HepG2 (cell line): ENCODE data around the gene ZNF324B. TPM values are rescaled to one million over a fixed set of nuclear protein-coding genes. Genes with fewer than 3 reads are reported as not detected.
A peak's percentile ranks its signal among the peaks of the same experiment; 100 is the strongest.

ENCODE experiments used
- CHD4 ChIP-seq: fragments of 200-600 bp; sonication (generic); IDR thresholded peaks from 2 replicates; pipeline ENCODE4 v1.7.0; 2017; ENCODE audit warnings: mild to moderate bottlenecking, low read length, borderline replicate concordance
- GATAD2A ChIP-seq: IDR thresholded peaks from 2 replicates; pipeline ENCODE4 v1.6.1; 2016
- GTF3A ChIP-seq: sonication (generic); formaldehyde crosslinking; conservative IDR thresholded peaks from 2 replicates; pipeline ENCODE4 v1.4.0; 2020; ENCODE audit warnings: mild to moderate bottlenecking, missing genetic modification reagents
- KDM5A ChIP-seq: fragments of 200-600 bp; sonication (generic); IDR thresholded peaks from 2 replicates; pipeline ENCODE4 v1.7.0; 2018; ENCODE audit warnings: antibody characterized with exemption, mild to moderate bottlenecking, low read length, borderline replicate concordance
- NCOA5 ChIP-seq: sonication (generic); formaldehyde crosslinking; IDR thresholded peaks from 2 replicates; pipeline ENCODE4 v1.4.0; 2020; ENCODE audit warnings: missing genetic modification reagents
- NR2F6 ChIP-seq, 2 experiments: IDR thresholded peaks; 2 replicates each; pipeline ENCODE4 v1.6.1; 2016; ENCODE audit warnings: antibody characterized with exemption in 1 of 2, mild to moderate bottlenecking in 1 of 2
- ONECUT2 ChIP-seq: sonication (generic); formaldehyde crosslinking; IDR thresholded peaks from 2 replicates; pipeline ENCODE4 v1.4.0; 2020; ENCODE audit warnings: missing genetic modification reagents
- RFX3 ChIP-seq: IDR thresholded peaks from 2 replicates; pipeline ENCODE4 v1.6.1; 2016; ENCODE audit warnings: missing biosample characterization, missing genetic modification reagents
- SSRP1 ChIP-seq: IDR thresholded peaks from 2 replicates; pipeline ENCODE4 v1.6.1; 2016; ENCODE audit warnings: control low read depth
- TAF1 ChIP-seq: sonication (generic); formaldehyde crosslinking; IDR thresholded peaks from 2 replicates; pipeline ENCODE4 v1.4.0; 2020; ENCODE audit warnings: missing genetic modification reagents
- ZBTB7A ChIP-seq: sonication (generic); formaldehyde crosslinking; IDR thresholded peaks from 2 replicates; pipeline ENCODE4 v1.8.0; 2022; ENCODE audit warnings: mild to moderate bottlenecking, missing genetic modification reagents
- ZMYM2 ChIP-seq: sonication (generic); formaldehyde crosslinking; IDR thresholded peaks from 2 replicates; pipeline ENCODE4 v1.8.0; 2022; ENCODE audit warnings: mild to moderate bottlenecking, missing genetic modification reagents
- ZSCAN12 ChIP-seq: sonication (generic); formaldehyde crosslinking; IDR thresholded peaks from 2 replicates; pipeline ENCODE4 v1.9.0; 2021; ENCODE audit warnings: mild to moderate bottlenecking, missing genetic modification reagents
- ZSCAN20 ChIP-seq: sonication (generic); formaldehyde crosslinking; IDR thresholded peaks from 2 replicates; pipeline ENCODE4 v1.4.0; 2020; ENCODE audit warnings: missing genetic modification reagents, mild to moderate bottlenecking, borderline replicate concordance
- polyA plus RNA-seq, 8 experiments: library from polyadenylated mRNA; depleted of rRNA in 3 of 8; stranded (reverse) in 7 of 8; unstranded in 1 of 8; fragments of >200 nt; fragmentation: Illumina TruSeq in 4 of 8; extraction: Trizol in 4 of 8; gene quantifications; 2 replicates each; pipeline versions ENCODE4 v1.2.1 to v1.2.3, GENCODE V29; 2011 to 2016; ENCODE audit warnings: low read depth in 4 of 8, missing spikeins in 1 of 8, mixed read lengths in 1 of 8; ENCODE audit not compliant: insufficient read depth in 1 of 8
- total RNA-seq, 5 experiments: library from RNA; depleted of rRNA; stranded (reverse); fragments of >200 nt; fragmentation: Illumina TruSeq; extraction: Trizol; gene quantifications; 2 replicates each; pipeline ENCODE4 v1.2.3, GENCODE V29; 2016; ENCODE audit warnings: low read depth in 1 of 5
- TF ChIP-seq, protein P1 (sequence below): IDR thresholded peaks from 2 replicates; pipeline ENCODE4 v1.6.1; 2016; ENCODE audit warnings: missing biosample characterization, missing genetic modification reagents, low read depth
- TF ChIP-seq, protein P2 (sequence below): sonication (generic); formaldehyde crosslinking; IDR thresholded peaks from 2 replicates; pipeline ENCODE4 v1.4.0; 2020; ENCODE audit warnings: mild to moderate bottlenecking, missing genetic modification reagents
- TF ChIP-seq, protein P3 (sequence below): IDR thresholded peaks from 2 replicates; pipeline ENCODE4 v1.6.1; 2016; ENCODE audit warnings: missing genetic modification reagents, missing compliant biosample characterization
- TF ChIP-seq, protein P4 (sequence below): sonication (generic); formaldehyde crosslinking; IDR thresholded peaks from 2 replicates; pipeline ENCODE4 v1.8.0; 2022; ENCODE audit warnings: mild to moderate bottlenecking, missing genetic modification reagents
- TF ChIP-seq, protein P5 (sequence below): sonication (generic); formaldehyde crosslinking; IDR thresholded peaks from 2 replicates; pipeline ENCODE4 v1.5.0; 2020; ENCODE audit warnings: missing genetic modification reagents
- TF ChIP-seq, protein P6 (sequence below): IDR thresholded peaks from 2 replicates; pipeline ENCODE4 v1.6.1; 2016; ENCODE audit warnings: low read depth, control low read depth
- TF ChIP-seq, protein P7 (sequence below): sonication (generic); formaldehyde crosslinking; IDR thresholded peaks from 2 replicates; pipeline ENCODE4 v1.5.0; 2020; ENCODE audit warnings: missing genetic modification reagents

Gene ZNF324B
- total and polyA plus RNA-seq, 2 of the 13 experiments (the other 11 are each of a cell fraction or from before 2014, with no cell fraction given), result 0.53 to 3.0 TPM

DNA sequence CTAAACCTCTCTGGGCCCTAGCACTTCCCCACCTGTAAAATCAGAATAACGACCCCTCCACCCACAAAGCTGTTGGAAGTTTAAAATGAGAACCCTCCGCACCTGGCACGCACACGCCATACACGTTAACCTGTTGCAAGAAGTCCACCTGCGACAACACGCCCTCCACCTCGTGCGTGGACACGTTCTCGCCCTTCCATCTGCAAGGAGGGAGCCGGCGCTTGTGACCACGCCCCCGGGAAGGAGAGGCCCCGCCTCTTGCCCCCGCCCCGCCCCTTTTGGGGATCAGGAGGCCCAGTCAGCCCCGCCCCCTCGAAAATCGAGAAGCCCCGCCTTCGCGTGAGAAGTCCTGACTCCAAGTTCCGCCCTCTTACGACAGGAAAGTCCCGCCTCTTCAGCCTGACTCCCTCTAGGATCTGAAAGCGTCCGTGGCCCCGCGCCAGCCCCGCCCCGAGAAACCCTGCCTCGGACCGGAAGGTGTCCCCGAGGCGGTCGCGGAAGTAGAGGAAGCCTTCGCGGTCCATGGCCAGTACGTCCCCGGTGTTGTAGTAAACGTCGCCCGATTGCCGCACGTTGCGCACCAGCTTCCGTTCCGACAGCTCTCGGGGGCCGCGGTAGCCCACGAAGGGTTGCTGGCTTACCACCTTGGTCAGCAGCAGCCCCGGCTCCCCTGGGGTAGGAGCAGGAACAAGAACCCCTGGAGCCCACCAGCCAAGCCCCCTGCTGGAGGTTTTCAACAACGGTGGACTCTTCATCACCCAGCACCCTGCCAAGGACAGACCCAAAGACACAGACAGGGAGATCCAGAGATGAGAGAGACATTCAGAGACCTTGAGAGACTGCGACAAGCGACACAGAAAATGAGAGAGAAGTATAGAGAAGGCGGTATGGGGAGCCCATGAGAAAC lies 47.9 kb downstream of the ZNF324B start (continued):
- TF ChIP-seq NCOA5 (CRISPR knock-in tag) (no peak), ZSCAN12 (CRISPR knock-in tag) (no peak), TAF1 (CRISPR knock-in tag) (peak; percentile 78), NR2F6 (IDR thresholded peaks at IDR 0.05) (peak; percentile 29; the same call in 1 of the 2 replicates), NR2F6 (CRISPR knock-in tag; IDR thresholded peaks at IDR 0.05) (peak; percentile 67; the same call in 1 of the 2 replicates), RFX3 (CRISPR knock-in tag) (peak; percentile 21; the same call in 1 of the 2 replicates), ZMYM2 (CRISPR knock-in tag) (peak; percentile 61; the same call in 1 of the 2 replicates), GTF3A (CRISPR knock-in tag) (0 out of 2 replicates have a peak, but pooled peaks have one; percentile 72), ZSCAN20 (CRISPR knock-in tag) (no peak), ONECUT2 (CRISPR knock-in tag) (no peak), SSRP1 (CRISPR knock-in tag) (peak; percentile 79; the same call in 1 of the 2 replicates), ZBTB7A (CRISPR knock-in tag) (peak; percentile 79), KDM5A (peak; percentile 95), GATAD2A (CRISPR knock-in tag) (peak; percentile 87; the same call in 1 of the 2 replicates), CHD4 (no peak)
- TF ChIP-seq, protein P1, sequence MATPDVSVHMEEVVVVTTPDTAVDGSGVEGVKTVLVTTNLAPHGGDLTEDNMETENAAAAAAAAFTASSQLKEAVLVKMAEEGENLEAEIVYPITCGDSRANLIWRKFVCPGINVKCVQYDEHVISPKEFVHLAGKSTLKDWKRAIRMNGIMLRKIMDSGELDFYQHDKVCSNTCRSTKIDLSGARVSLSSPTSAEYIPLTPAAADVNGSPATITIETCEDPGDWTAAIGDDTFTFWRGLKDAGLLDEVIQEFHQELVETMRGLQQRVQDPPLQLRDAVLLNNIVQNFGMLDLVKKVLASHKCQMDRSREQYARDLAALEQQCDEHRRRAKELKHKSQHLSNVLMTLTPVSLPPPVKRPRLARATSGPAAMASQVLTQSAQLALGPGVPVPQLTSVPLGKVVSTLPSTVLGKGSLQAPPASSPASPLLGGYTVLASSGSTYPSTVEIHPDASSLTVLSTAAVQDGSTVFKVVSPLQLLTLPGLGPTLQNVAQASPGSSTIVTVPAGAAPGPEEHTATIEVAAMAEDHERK (CRISPR knock-in tag), result peak; percentile 70; the same call in 1 of the 2 replicates
- TF ChIP-seq, protein P2, sequence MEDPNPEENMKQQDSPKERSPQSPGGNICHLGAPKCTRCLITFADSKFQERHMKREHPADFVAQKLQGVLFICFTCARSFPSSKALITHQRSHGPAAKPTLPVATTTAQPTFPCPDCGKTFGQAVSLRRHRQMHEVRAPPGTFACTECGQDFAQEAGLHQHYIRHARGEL (CRISPR knock-in tag), result 0 out of 2 replicates have a peak, but pooled peaks have one; percentile 32
- TF ChIP-seq, protein P3, sequence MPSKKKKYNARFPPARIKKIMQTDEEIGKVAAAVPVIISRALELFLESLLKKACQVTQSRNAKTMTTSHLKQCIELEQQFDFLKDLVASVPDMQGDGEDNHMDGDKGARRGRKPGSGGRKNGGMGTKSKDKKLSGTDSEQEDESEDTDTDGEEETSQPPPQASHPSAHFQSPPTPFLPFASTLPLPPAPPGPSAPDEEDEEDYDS, result peak; percentile 68
- TF ChIP-seq, protein P4, sequence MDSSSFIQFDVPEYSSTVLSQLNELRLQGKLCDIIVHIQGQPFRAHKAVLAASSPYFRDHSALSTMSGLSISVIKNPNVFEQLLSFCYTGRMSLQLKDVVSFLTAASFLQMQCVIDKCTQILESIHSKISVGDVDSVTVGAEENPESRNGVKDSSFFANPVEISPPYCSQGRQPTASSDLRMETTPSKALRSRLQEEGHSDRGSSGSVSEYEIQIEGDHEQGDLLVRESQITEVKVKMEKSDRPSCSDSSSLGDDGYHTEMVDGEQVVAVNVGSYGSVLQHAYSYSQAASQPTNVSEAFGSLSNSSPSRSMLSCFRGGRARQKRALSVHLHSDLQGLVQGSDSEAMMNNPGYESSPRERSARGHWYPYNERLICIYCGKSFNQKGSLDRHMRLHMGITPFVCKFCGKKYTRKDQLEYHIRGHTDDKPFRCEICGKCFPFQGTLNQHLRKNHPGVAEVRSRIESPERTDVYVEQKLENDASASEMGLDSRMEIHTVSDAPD (CRISPR knock-in tag), result 0 out of 2 replicates have a peak, but pooled peaks have one; percentile 44
- TF ChIP-seq, protein P5, sequence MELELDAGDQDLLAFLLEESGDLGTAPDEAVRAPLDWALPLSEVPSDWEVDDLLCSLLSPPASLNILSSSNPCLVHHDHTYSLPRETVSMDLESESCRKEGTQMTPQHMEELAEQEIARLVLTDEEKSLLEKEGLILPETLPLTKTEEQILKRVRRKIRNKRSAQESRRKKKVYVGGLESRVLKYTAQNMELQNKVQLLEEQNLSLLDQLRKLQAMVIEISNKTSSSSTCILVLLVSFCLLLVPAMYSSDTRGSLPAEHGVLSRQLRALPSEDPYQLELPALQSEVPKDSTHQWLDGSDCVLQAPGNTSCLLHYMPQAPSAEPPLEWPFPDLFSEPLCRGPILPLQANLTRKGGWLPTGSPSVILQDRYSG (CRISPR knock-in tag), result 0 out of 2 replicates have a peak, but pooled peaks have one; percentile 33
- TF ChIP-seq, protein P6, sequence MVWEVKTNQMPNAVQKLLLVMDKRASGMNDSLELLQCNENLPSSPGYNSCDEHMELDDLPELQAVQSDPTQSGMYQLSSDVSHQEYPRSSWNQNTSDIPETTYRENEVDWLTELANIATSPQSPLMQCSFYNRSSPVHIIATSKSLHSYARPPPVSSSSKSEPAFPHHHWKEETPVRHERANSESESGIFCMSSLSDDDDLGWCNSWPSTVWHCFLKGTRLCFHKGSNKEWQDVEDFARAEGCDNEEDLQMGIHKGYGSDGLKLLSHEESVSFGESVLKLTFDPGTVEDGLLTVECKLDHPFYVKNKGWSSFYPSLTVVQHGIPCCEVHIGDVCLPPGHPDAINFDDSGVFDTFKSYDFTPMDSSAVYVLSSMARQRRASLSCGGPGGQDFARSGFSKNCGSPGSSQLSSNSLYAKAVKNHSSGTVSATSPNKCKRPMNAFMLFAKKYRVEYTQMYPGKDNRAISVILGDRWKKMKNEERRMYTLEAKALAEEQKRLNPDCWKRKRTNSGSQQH, result peak; percentile 90
- TF ChIP-seq, protein P7, sequence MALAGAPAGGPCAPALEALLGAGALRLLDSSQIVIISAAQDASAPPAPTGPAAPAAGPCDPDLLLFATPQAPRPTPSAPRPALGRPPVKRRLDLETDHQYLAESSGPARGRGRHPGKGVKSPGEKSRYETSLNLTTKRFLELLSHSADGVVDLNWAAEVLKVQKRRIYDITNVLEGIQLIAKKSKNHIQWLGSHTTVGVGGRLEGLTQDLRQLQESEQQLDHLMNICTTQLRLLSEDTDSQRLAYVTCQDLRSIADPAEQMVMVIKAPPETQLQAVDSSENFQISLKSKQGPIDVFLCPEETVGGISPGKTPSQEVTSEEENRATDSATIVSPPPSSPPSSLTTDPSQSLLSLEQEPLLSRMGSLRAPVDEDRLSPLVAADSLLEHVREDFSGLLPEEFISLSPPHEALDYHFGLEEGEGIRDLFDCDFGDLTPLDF (CRISPR knock-in tag), result no peak
